Gastroesophageal sphincter (tissue), 3 donors: ENCODE measurements around the gene PRAC2.

ENCODE experiments used
- CTCF ChIP-seq, 4 experiments: fragments of 200-600 bp in 2 of 4; fragments of 450-650 bp in 2 of 4; sonication (generic) in 1 of 4; IDR thresholded peaks; one replicate each; pipeline ENCODE4 v1.5.1; 2017 to 2019; ENCODE audit warnings: antibody characterized with exemption in 4 of 4, mild to moderate bottlenecking in 2 of 4, moderate library complexity in 2 of 4
- EP300 ChIP-seq: sonication (generic); formaldehyde crosslinking; IDR thresholded peaks from one replicate; pipeline ENCODE4 v1.6.1; 2017; ENCODE audit warnings: antibody characterized with exemption, mild to moderate bottlenecking
- POLR2A ChIP-seq, 2 donors: fragments of 450-650 bp; IDR thresholded peaks; one replicate each; pipeline ENCODE4 v1.6.1; 2017; ENCODE audit warnings: antibody characterized with exemption in 2 of 2, mild to moderate bottlenecking in 2 of 2, moderate library complexity in 1 of 2
- POLR2AphosphoS5 ChIP-seq: sonication (generic); formaldehyde crosslinking; IDR thresholded peaks from one replicate; pipeline ENCODE4 v1.6.1; 2017; ENCODE audit warnings: antibody characterized with exemption

- TF ChIP-seq POLR2AphosphoS5 (no peak), CTCF (IDR thresholded peaks at IDR 0.05) (no peak), POLR2A (IDR thresholded peaks at IDR 0.05) (no peak), EP300 (no peak)
These were observed at the start of gene PRAC2 for GRCh38 chr17:48722915-48723422.
